Measurements from ENCODE around the gene ADGRG4. TPM values are rescaled to one million over a fixed set of nuclear protein-coding genes. Genes with fewer than 3 reads are reported as not detected.

The ADGRG4 gene
- total and polyA plus RNA-seq, 2 of the 8 experiments (the other 6 are each of a cell fraction or from before 2014, with no cell fraction given), result not detected

DNA sequence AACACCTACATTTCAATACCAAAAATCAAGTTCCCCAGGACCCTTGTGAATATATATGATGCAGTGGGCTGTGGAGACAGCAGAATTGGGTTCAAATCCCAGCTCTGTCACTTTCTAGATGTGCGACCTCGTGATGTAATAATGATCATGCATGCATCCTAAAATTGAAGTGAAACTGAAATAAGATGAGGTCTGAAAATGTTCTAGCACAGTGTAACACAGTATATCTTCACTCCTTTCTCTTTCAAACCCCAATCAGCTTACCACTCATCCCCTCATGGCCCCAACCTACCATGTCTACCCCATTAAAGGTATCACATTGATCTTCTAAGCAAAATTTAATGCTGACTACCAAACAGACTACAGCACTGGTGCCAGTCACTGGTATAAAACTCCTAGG lies 117.0 kb downstream of the ADGRG4 start (continued):
- TF ChIP-seq CHD7 (IDR thresholded peaks at IDR 0.05; ENCODE audit: insufficient replicate concordance, low read length), result no peak
- TF ChIP-seq CTBP2 (IDR thresholded peaks at IDR 0.05; ENCODE audit: borderline replicate concordance, insufficient read depth, insufficient read length, low read length), result no peak
- TF ChIP-seq GTF2F1 (IDR thresholded peaks at IDR 0.05; ENCODE audit: borderline replicate concordance, low read depth, low read length), result no peak
- no peak for TF ChIP-seq JUN (IDR thresholded peaks at IDR 0.05; ENCODE audit: low read depth, low read length)
- TF ChIP-seq ZNF274 (IDR thresholded peaks at IDR 0.05; ENCODE audit: borderline replicate concordance, extremely low read depth, low read length), result no peak
- TF ChIP-seq HDAC6 (IDR thresholded peaks at IDR 0.05; ENCODE audit: low read depth, low read length), result no peak
- no peak for TF ChIP-seq TBP (IDR thresholded peaks at IDR 0.05; ENCODE audit: low read depth, low read length)
- TF ChIP-seq TCF12 (IDR thresholded peaks at IDR 0.05; ENCODE audit: low read depth, low read length), result no peak
- no peak for TF ChIP-seq HDAC2 (IDR thresholded peaks at IDR 0.05; ENCODE audit: borderline replicate concordance in 1 of 2, low read depth in 2 of 2, low read length in 2 of 2)
- TF ChIP-seq, protein P1, sequence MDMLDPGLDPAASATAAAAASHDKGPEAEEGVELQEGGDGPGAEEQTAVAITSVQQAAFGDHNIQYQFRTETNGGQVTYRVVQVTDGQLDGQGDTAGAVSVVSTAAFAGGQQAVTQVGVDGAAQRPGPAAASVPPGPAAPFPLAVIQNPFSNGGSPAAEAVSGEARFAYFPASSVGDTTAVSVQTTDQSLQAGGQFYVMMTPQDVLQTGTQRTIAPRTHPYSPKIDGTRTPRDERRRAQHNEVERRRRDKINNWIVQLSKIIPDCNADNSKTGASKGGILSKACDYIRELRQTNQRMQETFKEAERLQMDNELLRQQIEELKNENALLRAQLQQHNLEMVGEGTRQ (IDR thresholded peaks at IDR 0.05; ENCODE audit: low read length), result no peak
